ENCODE measurements around the gene PHLDB2. TPM values are rescaled to one million over a fixed set of nuclear protein-coding genes. Genes with fewer than 3 reads are reported as not detected.

PHLDB2 gene
- total RNA-seq, 1 donor from 2014 or later, result 170 TPM

DNA sequence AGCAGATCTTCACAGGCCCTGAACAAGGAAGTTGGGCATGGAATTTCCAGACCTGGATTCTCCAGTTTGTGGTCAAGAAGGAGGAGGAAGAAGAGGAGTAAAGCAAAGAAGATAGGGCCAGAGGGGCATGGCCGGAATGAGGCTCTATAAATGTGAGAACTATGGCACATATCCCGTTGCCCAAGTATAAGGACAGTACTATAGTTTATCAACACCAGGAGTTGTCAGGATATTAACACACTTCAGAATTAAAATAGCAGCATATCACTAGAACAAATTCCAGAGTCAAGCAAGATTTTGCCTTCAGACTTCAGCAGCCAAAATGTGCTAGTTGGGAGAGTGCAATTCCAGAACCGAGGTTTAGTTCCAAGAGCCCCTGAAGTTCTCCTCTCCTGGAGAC is 38.4 kb upstream of the PHLDB2 start:
- Histone ChIP-seq H3K9ac (ENCODE audit: low read length) (no peak overlapping the region), H3K27me3 (ENCODE audit: insufficient read depth, low read length) (no peaks in the 10 kb centered on the region), H3K9me3 (ENCODE audit: insufficient read depth, low read depth, low read length) (peaks cover 3% of the 10 kb centered on the region), H2AFZ (ENCODE audit: low read depth, low read length) (no peak overlapping the region), H3K27ac (ENCODE audit: low read depth, low read length) (no peak overlapping the region), H3K4me2 (ENCODE audit: low read length) (no peak overlapping the region), H3K36me3 (ENCODE audit: insufficient read depth, low read length) (no peaks in the 10 kb centered on the region), H3K4me1 (ENCODE audit: insufficient read depth, low read length) (no peaks in the 10 kb centered on the region), H4K20me1 (ENCODE audit: insufficient read depth, low read length) (no peaks in the 10 kb centered on the region), H3K4me3 (ENCODE audit: insufficient read depth, low read depth, low read length) (no peak overlapping the region), H3K79me2 (ENCODE audit: insufficient read depth, low read length) (no peaks in the 10 kb centered on the region)
- DNase-seq (ENCODE audit: low read depth) (no peak), FAIRE-seq (no peak)
- H3K9me3 Mint-ChIP-seq (ENCODE audit: unreplicated experiment), result peaks cover 27% of the 10 kb centered on the region
- peaks cover 14% of the 10 kb centered on the region for H3K4me1 Mint-ChIP-seq (ENCODE audit: low read depth, unreplicated experiment)
- H3K36me3 Mint-ChIP-seq (ENCODE audit: low read depth, unreplicated experiment), result peaks cover 7% of the 10 kb centered on the region
- H3K27ac Mint-ChIP-seq (ENCODE audit: unreplicated experiment), result no peak overlapping the region
- TF ChIP-seq, protein P1, sequence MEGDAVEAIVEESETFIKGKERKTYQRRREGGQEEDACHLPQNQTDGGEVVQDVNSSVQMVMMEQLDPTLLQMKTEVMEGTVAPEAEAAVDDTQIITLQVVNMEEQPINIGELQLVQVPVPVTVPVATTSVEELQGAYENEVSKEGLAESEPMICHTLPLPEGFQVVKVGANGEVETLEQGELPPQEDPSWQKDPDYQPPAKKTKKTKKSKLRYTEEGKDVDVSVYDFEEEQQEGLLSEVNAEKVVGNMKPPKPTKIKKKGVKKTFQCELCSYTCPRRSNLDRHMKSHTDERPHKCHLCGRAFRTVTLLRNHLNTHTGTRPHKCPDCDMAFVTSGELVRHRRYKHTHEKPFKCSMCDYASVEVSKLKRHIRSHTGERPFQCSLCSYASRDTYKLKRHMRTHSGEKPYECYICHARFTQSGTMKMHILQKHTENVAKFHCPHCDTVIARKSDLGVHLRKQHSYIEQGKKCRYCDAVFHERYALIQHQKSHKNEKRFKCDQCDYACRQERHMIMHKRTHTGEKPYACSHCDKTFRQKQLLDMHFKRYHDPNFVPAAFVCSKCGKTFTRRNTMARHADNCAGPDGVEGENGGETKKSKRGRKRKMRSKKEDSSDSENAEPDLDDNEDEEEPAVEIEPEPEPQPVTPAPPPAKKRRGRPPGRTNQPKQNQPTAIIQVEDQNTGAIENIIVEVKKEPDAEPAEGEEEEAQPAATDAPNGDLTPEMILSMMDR (IDR thresholded peaks at IDR 0.05; ENCODE audit: insufficient read depth, low read depth, low read length), result no peak
- TF ChIP-seq EZH2 (IDR thresholded peaks at IDR 0.05; ENCODE audit: insufficient read depth, low read length), result no peak
- H3K4me3 Mint-ChIP-seq (ENCODE audit: unreplicated experiment), result no peak overlapping the region
- H3K27me3 Mint-ChIP-seq (ENCODE audit: low read depth, unreplicated experiment), result no peaks in the 10 kb centered on the region

DNA sequence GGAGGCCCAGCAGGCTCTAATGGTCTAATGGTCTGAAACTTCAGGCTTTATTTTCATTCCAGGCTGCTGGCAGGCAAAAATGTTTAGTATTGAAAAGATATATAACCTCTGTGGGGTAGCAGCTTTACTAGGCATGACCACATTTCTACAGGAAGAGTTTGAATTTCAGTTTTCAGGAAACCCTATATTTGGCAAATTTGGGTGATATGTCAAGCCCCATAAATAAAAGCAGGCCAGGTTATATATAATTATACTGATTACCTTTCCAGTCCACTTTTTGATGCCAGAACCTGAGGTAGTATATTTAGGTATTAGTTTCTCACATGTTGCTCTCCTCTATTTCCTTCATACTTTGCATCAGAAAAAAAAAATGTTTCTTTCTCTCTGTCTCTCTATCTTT is 37.2 kb upstream of the PHLDB2 start:
- Histone ChIP-seq H3K27me3 (ENCODE audit: insufficient read depth, low read length) (no peaks in the 10 kb centered on the region), H3K36me3 (ENCODE audit: insufficient read depth, low read length) (no peaks in the 10 kb centered on the region), H3K27ac (ENCODE audit: low read depth, low read length) (no peak overlapping the region), H3K4me1 (ENCODE audit: insufficient read depth, low read length) (no peaks in the 10 kb centered on the region), H3K9me3 (ENCODE audit: insufficient read depth, low read depth, low read length) (no peaks in the 10 kb centered on the region), H2AFZ (ENCODE audit: low read depth, low read length) (no peak overlapping the region), H3K9ac (ENCODE audit: low read length) (no peak overlapping the region), H3K4me3 (ENCODE audit: insufficient read depth, low read depth, low read length) (no peak overlapping the region), H3K79me2 (ENCODE audit: insufficient read depth, low read length) (no peaks in the 10 kb centered on the region), H3K4me2 (ENCODE audit: low read length) (no peak overlapping the region), H4K20me1 (ENCODE audit: insufficient read depth, low read length) (no peaks in the 10 kb centered on the region)
- no peaks in the 10 kb centered on the region for H3K27me3 Mint-ChIP-seq (ENCODE audit: low read depth, unreplicated experiment)
- no peak overlapping the region for H3K4me3 Mint-ChIP-seq (ENCODE audit: unreplicated experiment)
- H3K4me1 Mint-ChIP-seq (ENCODE audit: low read depth, unreplicated experiment), result peaks cover 19% of the 10 kb centered on the region
- DNase-seq (ENCODE audit: low read depth), result no peak
- H3K27ac Mint-ChIP-seq (ENCODE audit: unreplicated experiment), result no peak overlapping the region
- H3K9me3 Mint-ChIP-seq (ENCODE audit: unreplicated experiment), result peaks cover 21% of the 10 kb centered on the region
- peaks cover 7% of the 10 kb centered on the region for H3K36me3 Mint-ChIP-seq (ENCODE audit: low read depth, unreplicated experiment)
- no peak for TF ChIP-seq EZH2 (IDR thresholded peaks at IDR 0.05; ENCODE audit: insufficient read depth, low read length)
- TF ChIP-seq, protein P1 (IDR thresholded peaks at IDR 0.05; ENCODE audit: insufficient read depth, low read depth, low read length), result no peak
- no peak for FAIRE-seq

DNA sequence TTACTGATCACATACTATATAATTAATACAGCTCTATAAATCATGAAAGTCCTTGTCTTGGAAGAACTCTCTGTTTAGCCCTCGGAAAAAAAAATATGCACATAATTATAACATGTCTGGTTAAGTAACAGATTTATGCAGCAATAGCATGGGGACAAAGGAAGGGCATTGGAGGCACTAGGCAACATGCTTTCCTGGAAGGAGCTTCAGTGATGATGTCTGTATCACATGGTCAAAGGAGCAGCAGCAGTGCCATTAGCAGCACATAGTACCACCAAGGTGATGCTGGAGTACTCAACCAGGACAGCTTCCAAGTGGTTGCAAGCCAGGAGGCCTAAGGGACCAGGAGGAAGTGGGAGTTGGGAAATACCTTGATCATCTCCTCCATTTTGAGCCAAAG is 36.3 kb upstream of the PHLDB2 start:
- peaks cover 7% of the 10 kb centered on the region for H3K36me3 Mint-ChIP-seq (ENCODE audit: low read depth, unreplicated experiment)
- H3K4me1 Mint-ChIP-seq (ENCODE audit: low read depth, unreplicated experiment), result peaks cover 20% of the 10 kb centered on the region
- H4K20me1 ChIP-seq (ENCODE audit: insufficient read depth, low read length), result no peaks in the 10 kb centered on the region
- DNase-seq (ENCODE audit: low read depth) (no peak), FAIRE-seq (no peak)
- no peak overlapping the region for H3K4me3 ChIP-seq (ENCODE audit: insufficient read depth, low read depth, low read length)
- H3K79me2 ChIP-seq (ENCODE audit: insufficient read depth, low read length), result no peaks in the 10 kb centered on the region
- TF ChIP-seq, protein P1 (IDR thresholded peaks at IDR 0.05; ENCODE audit: insufficient read depth, low read depth, low read length), result no peak
- no peak for TF ChIP-seq EZH2 (IDR thresholded peaks at IDR 0.05; ENCODE audit: insufficient read depth, low read length)
- H3K9me3 Mint-ChIP-seq (ENCODE audit: unreplicated experiment), result peaks cover 18% of the 10 kb centered on the region
- H3K9ac ChIP-seq (ENCODE audit: low read length), result no peak overlapping the region
- H3K9me3 ChIP-seq (ENCODE audit: insufficient read depth, low read depth, low read length), result no peaks in the 10 kb centered on the region
- H3K36me3 ChIP-seq (ENCODE audit: insufficient read depth, low read length), result no peaks in the 10 kb centered on the region
- no peak overlapping the region for H3K4me3 Mint-ChIP-seq (ENCODE audit: unreplicated experiment)
- H3K27me3 ChIP-seq (ENCODE audit: insufficient read depth, low read length), result no peaks in the 10 kb centered on the region
- H3K4me2 ChIP-seq (ENCODE audit: low read length), result no peak overlapping the region
- H3K27ac Mint-ChIP-seq (ENCODE audit: unreplicated experiment), result no peak overlapping the region
- H3K27me3 Mint-ChIP-seq (ENCODE audit: low read depth, unreplicated experiment), result no peaks in the 10 kb centered on the region
- no peaks in the 10 kb centered on the region for H3K4me1 ChIP-seq (ENCODE audit: insufficient read depth, low read length)
- no peak overlapping the region for H2AFZ ChIP-seq (ENCODE audit: low read depth, low read length)
- no peak overlapping the region for H3K27ac ChIP-seq (ENCODE audit: low read depth, low read length)
